Neural crest cell (in vitro differentiated cells): ENCODE results near the gene IL15RA. TPM values are rescaled to one million over a fixed set of nuclear protein-coding genes. Genes with fewer than 3 reads are reported as not detected.
"Not testable (repeated sequence)": the region's sequence is repeated elsewhere in the genome, so short reads cannot be mapped to it uniquely, and the experiment has no call there.

ENCODE experiments used
- DNase-seq: peaks from one replicate; pipeline ENCODE4 v3.0.0; 2021; ENCODE audit warnings: low read depth, mixed read lengths, low spot score
- H3K27ac Mint-ChIP-seq: one replicate; pipeline ENCODE4 v1.8.0; 2021; ENCODE audit warnings: mild to moderate bottlenecking, mixed read lengths; ENCODE audit not compliant: unreplicated experiment
- H3K27me3 Mint-ChIP-seq: 2 replicates; pipeline ENCODE4 v1.8.0; 2021; ENCODE audit warnings: low read depth, mild to moderate bottlenecking, mixed read lengths
- H3K36me3 Mint-ChIP-seq: 2 replicates; pipeline ENCODE4 v1.8.0; 2021; ENCODE audit warnings: low read depth, mild to moderate bottlenecking, mixed read lengths
- H3K4me1 Mint-ChIP-seq: 2 replicates; pipeline ENCODE4 v1.8.0; 2021; ENCODE audit warnings: mixed read lengths
- H3K4me3 Mint-ChIP-seq: one replicate; pipeline ENCODE4 v1.8.0; 2021; ENCODE audit warnings: mild to moderate bottlenecking, mixed read lengths
- H3K9me3 Mint-ChIP-seq: 2 replicates; pipeline ENCODE4 v1.8.0; 2021; ENCODE audit warnings: mixed read lengths
- total RNA-seq: library from RNA; stranded (reverse); gene quantifications from 2 replicates; pipeline ENCODE4 v1.2.1, GENCODE V29; 2021
- TF ChIP-seq, protein P1 (sequence below): fragments of 200-600 bp; sonication (generic); conservative IDR thresholded peaks from 2 replicates; pipeline ENCODE4 v1.5.0; 2021; ENCODE audit warnings: antibody characterized with exemption, mild to moderate bottlenecking

Gene IL15RA
- total RNA-seq, 1 donor from 2014 or later: not detected

DNA sequence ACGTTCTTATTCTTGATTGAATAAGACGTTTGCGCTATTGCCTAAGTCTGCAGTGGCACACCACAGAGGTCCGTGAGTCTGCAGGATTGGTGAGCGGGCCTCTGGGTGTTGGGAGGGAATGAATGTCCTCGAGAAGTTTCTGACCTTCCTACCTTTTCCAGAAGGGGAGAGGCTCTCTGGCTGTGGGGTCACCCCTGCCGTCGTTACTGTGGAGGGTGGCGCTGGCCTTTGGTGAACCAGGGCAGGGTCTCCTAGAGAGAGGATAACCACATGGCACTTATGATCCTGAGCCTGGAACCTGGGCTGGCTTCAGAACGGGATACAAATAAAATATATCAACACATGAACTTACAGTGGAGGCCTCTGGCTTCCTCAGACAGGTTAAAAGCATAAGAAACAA is 13.8 kb downstream of the IL15RA start:
- H3K4me1 Mint-ChIP-seq: peaks cover 8% of the 10 kb centered on the region
- no peaks in the 10 kb centered on the region for H3K27me3 Mint-ChIP-seq
- H3K36me3 Mint-ChIP-seq: no peaks in the 10 kb centered on the region
- TF ChIP-seq, protein P1, sequence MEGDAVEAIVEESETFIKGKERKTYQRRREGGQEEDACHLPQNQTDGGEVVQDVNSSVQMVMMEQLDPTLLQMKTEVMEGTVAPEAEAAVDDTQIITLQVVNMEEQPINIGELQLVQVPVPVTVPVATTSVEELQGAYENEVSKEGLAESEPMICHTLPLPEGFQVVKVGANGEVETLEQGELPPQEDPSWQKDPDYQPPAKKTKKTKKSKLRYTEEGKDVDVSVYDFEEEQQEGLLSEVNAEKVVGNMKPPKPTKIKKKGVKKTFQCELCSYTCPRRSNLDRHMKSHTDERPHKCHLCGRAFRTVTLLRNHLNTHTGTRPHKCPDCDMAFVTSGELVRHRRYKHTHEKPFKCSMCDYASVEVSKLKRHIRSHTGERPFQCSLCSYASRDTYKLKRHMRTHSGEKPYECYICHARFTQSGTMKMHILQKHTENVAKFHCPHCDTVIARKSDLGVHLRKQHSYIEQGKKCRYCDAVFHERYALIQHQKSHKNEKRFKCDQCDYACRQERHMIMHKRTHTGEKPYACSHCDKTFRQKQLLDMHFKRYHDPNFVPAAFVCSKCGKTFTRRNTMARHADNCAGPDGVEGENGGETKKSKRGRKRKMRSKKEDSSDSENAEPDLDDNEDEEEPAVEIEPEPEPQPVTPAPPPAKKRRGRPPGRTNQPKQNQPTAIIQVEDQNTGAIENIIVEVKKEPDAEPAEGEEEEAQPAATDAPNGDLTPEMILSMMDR: no peak
- H3K4me3 Mint-ChIP-seq: no peak overlapping the region
- no peak for DNase-seq
- no peaks in the 10 kb centered on the region for H3K9me3 Mint-ChIP-seq
- H3K27ac Mint-ChIP-seq: no peak overlapping the region

DNA sequence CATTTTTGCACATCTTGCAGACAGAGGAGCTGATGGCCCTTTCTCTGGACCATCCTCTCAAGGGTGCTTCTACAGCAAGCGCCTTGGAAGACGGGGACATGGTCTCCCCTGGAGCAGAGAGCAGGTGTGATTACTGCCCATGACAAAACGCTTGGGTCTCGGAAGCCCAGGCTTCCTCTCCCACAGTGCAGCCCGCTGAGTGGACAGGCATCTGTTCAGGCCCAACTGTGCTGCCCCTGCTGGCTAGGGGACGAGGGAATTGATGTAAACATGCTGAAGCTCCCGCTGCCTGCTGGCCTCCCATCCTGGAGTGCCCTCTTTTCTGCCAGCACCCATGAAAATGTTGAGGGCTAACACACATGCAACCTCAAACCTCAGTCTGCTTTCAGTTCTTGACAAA is 14.3 kb downstream of the IL15RA start:
- Mint-ChIP-seq H3K27me3 (no peaks in the 10 kb centered on the region), H3K4me3 (no peak overlapping the region)

DNA sequence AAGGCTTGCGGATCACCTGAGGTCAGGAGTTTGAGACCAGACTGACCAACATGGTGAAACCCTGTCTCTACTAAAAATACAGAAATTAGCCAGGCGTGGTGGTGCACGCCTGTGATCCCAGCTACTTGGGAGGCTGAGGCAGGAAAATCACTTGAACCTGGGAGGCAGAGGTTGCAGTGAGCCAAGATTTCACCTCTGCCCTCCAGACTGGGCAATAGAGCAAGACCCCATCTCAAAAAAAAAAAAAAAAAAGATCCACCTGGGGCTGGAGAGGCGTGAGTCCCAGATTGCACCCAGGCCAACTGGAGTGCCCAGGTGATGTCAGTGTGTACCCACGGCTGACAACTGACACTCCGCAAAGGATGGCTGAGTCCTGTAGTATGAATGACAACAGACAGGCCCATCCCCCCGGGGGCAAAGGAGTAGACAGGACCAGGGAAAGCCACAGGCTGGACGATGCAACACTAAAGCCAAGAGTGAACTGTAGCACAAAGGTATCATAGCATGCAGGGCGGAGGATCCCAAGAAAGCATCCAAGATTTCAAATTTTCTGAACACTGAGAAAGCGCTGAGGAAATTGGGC is 14.9 kb downstream of the IL15RA start:
- not testable (repeated sequence) for H3K4me3 Mint-ChIP-seq, H3K9me3 Mint-ChIP-seq, H3K4me1 Mint-ChIP-seq, H3K27me3 Mint-ChIP-seq, H3K36me3 Mint-ChIP-seq, H3K27ac Mint-ChIP-seq, DNase-seq

More for the DNA sequence above, 14.3 kb downstream of the IL15RA start:
- Mint-ChIP-seq H3K27ac (no peak overlapping the region), H3K9me3 (no peaks in the 10 kb centered on the region), H3K36me3 (no peaks in the 10 kb centered on the region), H3K4me1 (peaks cover 8% of the 10 kb centered on the region)
- TF ChIP-seq, protein P1: no peak
- DNase-seq: no peak

DNA sequence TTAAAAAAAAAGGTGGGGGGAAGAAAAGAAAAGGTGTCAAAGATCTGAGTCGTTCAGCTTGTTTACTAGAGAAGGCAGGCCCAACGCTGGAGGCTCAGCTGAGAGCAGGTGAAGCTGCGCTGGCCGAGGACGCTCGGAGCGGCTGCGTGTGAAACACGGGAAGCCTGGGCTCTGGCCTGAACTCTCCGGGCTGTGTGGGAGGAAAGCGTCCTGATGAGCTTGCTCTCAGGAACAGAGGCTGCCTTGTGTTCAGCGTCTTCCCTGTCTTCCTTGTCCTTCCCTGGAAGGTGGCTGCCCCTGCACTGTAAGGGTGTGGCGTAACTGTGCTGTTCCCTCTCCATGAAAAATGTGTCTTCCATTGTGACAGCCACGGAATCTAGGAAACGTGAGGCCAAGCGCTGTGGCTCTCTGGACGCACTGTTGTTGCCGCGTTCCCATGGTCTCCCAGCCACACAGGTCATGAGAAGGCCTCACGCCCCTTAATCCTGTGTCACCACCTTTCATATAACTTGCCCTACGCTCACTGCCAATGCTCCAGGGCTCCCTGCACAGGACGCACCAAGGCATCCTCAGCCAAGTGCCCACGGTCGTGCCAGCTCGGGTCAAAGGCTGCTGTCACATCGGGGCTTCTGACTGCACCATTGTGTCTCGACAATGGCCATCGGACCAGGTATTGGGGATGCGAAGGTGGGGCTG is 15.8 kb downstream of the IL15RA start:
- H3K9me3 Mint-ChIP-seq: no peaks in the 10 kb centered on the region
- DNase-seq: no peak
- TF ChIP-seq, protein P1: no peak
- no peak overlapping the region for H3K27ac Mint-ChIP-seq
- peaks cover 8% of the 10 kb centered on the region for H3K4me1 Mint-ChIP-seq
- H3K27me3 Mint-ChIP-seq: no peaks in the 10 kb centered on the region
- H3K36me3 Mint-ChIP-seq: no peaks in the 10 kb centered on the region
- H3K4me3 Mint-ChIP-seq: no peak overlapping the region

DNA sequence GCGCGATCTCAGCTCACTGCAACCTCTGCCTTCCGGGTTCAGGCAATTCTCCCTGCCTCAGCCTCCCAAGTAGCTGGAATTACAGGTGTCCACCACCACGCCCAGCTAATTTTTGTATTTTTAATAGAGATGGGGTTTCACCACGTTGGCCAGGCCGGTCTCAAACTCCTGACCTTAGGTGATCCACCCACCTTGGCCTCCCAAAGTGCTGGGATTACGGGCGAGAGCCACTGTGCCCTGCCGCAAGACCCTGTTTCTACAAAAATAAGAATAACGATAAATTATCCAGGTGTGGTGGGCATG is 16.4 kb downstream of the IL15RA start:
- not testable (repeated sequence) for H3K27me3 Mint-ChIP-seq, H3K4me1 Mint-ChIP-seq

DNA sequence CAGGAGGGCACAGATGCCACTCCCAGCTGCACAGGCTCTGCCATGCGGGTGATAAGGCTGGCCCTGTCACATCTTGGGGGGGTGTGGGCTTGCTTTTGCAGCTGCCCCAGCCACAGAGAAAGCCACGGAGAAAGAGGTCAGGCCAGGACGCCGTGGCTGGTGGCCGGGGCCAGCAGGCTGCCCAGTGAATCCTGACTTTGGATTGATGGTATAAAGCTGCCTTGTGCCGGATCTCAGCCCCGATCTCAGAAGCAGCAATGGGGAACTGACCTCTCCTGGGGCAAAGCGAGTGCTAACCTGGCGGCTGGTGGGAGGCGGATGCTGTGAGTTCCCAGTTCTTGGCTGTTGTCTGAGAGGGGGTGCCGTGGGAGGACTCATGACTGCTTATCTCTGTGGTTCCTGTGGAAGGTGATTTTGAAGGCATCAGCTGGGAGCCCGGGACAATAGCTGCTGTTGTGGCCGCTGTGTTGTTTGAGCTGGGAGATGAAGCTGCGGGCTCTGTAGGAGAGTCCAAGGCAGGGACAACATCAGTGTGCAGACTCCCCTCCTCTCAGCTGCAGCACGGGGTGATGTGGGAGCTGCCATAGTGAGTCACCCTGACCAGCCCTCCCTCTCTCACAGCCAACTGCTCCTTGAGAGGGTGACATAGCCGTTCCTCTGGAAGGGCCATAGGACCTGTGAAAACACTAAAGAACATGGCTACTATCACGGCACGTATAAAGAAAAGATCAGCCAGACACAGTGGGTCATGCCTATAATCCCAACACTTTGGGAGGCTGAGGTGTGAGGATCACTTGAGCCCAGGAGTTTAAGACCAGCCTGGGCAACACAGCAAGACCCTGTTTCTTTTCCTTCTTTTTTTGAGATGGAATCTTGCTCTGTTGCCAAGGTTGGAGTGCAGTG is 17.0 kb downstream of the IL15RA start:
- no peaks in the 10 kb centered on the region for H3K36me3 Mint-ChIP-seq

More for the DNA sequence above, 16.4 kb downstream of the IL15RA start:
- H3K36me3 Mint-ChIP-seq, H3K27ac Mint-ChIP-seq, H3K4me3 Mint-ChIP-seq, DNase-seq, H3K9me3 Mint-ChIP-seq: not testable (repeated sequence)

More for the DNA sequence above, 17.0 kb downstream of the IL15RA start:
- TF ChIP-seq, protein P1: no peak
- DNase-seq: no peak
- no peaks in the 10 kb centered on the region for H3K27me3 Mint-ChIP-seq
- H3K27ac Mint-ChIP-seq: no peak overlapping the region
- no peaks in the 10 kb centered on the region for H3K9me3 Mint-ChIP-seq
- peaks cover 8% of the 10 kb centered on the region for H3K4me1 Mint-ChIP-seq
- no peak overlapping the region for H3K4me3 Mint-ChIP-seq
